WTC11 (cell line): ENCODE results near the gene ZNF236. TPM values are rescaled to one million over a fixed set of nuclear protein-coding genes. Genes with fewer than 3 reads are reported as not detected.

Source experiments
- ATAC-seq: fragments of 200-7000 bp; cut with Tn5 transposase; 2 replicates; pipeline ENCODE4 v1.10.0; 2021; ENCODE audit warnings: mild to moderate bottlenecking, moderate library complexity
- CTCF ChIA-PET: fragments of 300-600 bp; sonication (Branson Sonifier 250); formaldehyde crosslinking; loops from one replicate; lab custom pipeline; 2021; ENCODE audit warnings: antibody characterized with exemption; lab: Charles Lee
- POLR2A ChIA-PET: fragments of 350-600 bp; sonication (Branson Sonifier 250); formaldehyde crosslinking; loops from one replicate; lab custom pipeline; 2021; ENCODE audit warnings: antibody characterized with exemption; lab: Charles Lee
- DNase-seq: peaks from one replicate; pipeline ENCODE4 v3.0.0; 2021; ENCODE audit warnings: low spot score
- H3K27ac Mint-ChIP-seq: 2 replicates; pipeline ENCODE4 v1.8.0; 2021; ENCODE audit warnings: mixed read lengths
- H3K27me3 Mint-ChIP-seq: 2 replicates; pipeline ENCODE4 v1.8.0; 2021; ENCODE audit warnings: low read depth, mild to moderate bottlenecking, moderate library complexity, mixed read lengths
- H3K36me3 Mint-ChIP-seq: 2 replicates; pipeline ENCODE4 v1.8.0; 2021; ENCODE audit warnings: mixed read lengths
- H3K4me1 Mint-ChIP-seq: 2 replicates; pipeline ENCODE4 v1.8.0; 2022; ENCODE audit warnings: mixed read lengths
- H3K4me3 Mint-ChIP-seq: 2 replicates; pipeline ENCODE4 v1.8.0; 2021; ENCODE audit warnings: mild to moderate bottlenecking, moderate library complexity, mixed read lengths
- H3K9me3 Mint-ChIP-seq: 2 replicates; pipeline ENCODE4 v1.8.0; 2021; ENCODE audit warnings: mixed read lengths
- GRHL2 ChIP-seq: fragments of 250-450 bp; sonication (Bioruptor Pico); IDR thresholded peaks from 2 replicates; pipeline ENCODE4 v1.8.0; 2022; ENCODE audit warnings: mild to moderate bottlenecking, moderate library complexity; ENCODE audit not compliant: insufficient replicate concordance, severe bottlenecking
- JUN ChIP-seq: sonication (generic); formaldehyde crosslinking; IDR thresholded peaks from 2 replicates; pipeline ENCODE4 v1.8.0; 2023; ENCODE audit warnings: mild to moderate bottlenecking, missing genetic modification reagents
- MXD4 ChIP-seq: fragments of 250-450 bp; sonication (Bioruptor Pico); IDR thresholded peaks from 2 replicates; pipeline ENCODE4 v1.8.0; 2021; ENCODE audit warnings: mild to moderate bottlenecking, moderate library complexity, borderline replicate concordance
- MYBL2 ChIP-seq: sonication (generic); formaldehyde crosslinking; IDR thresholded peaks from 2 replicates; pipeline ENCODE4 v1.8.1; 2023; ENCODE audit warnings: mild to moderate bottlenecking, moderate library complexity, missing genetic modification reagents
- NFE2L1 ChIP-seq: sonication (generic); formaldehyde crosslinking; IDR thresholded peaks from 2 replicates; pipeline ENCODE4 v1.8.1; 2023; ENCODE audit warnings: missing genetic modification reagents
- SMAD3 ChIP-seq: sonication (generic); formaldehyde crosslinking; IDR thresholded peaks from 2 replicates; pipeline ENCODE4 v1.8.0; 2022; ENCODE audit warnings: missing genetic modification reagents, mild to moderate bottlenecking, borderline replicate concordance
- TEAD1 ChIP-seq: sonication (generic); formaldehyde crosslinking; IDR thresholded peaks from 2 replicates; pipeline ENCODE4 v1.8.0; 2022; ENCODE audit warnings: mild to moderate bottlenecking, missing genetic modification reagents
- ZBTB21 ChIP-seq: sonication (generic); formaldehyde crosslinking; IDR thresholded peaks from 2 replicates; pipeline ENCODE4 v1.8.1; 2023; ENCODE audit warnings: mild to moderate bottlenecking, missing genetic modification reagents, borderline replicate concordance
- ZNF423 ChIP-seq: fragments of 250-450 bp; sonication (Bioruptor Pico); IDR thresholded peaks from 2 replicates; pipeline ENCODE4 v2.1.2; 2022; ENCODE audit warnings: mild to moderate bottlenecking, moderate library complexity
- total RNA-seq: library from RNA; stranded (reverse); gene quantifications from 3 replicates; pipeline ENCODE4 v1.2.3, GENCODE V29; 2021
- TF ChIP-seq, protein P1 (sequence below): sonication (generic); formaldehyde crosslinking; IDR thresholded peaks from 2 replicates; pipeline ENCODE4 v1.8.0; 2023; ENCODE audit warnings: mild to moderate bottlenecking, missing genetic modification reagents
- TF ChIP-seq, protein P2 (sequence below): fragments of 250-450 bp; sonication (Bioruptor Pico); conservative IDR thresholded peaks from 2 replicates; pipeline ENCODE4 v1.9.0; 2021; ENCODE audit warnings: mild to moderate bottlenecking
- TF ChIP-seq, protein P3 (sequence below): sonication (generic); formaldehyde crosslinking; conservative IDR thresholded peaks from 2 replicates; pipeline ENCODE4 v1.8.1; 2022; ENCODE audit warnings: mild to moderate bottlenecking, missing genetic modification reagents
- TF ChIP-seq, protein P4 (sequence below): sonication (generic); formaldehyde crosslinking; IDR thresholded peaks from 2 replicates; pipeline ENCODE4 v1.8.1; 2023; ENCODE audit warnings: mild to moderate bottlenecking, missing genetic modification reagents, borderline replicate concordance
- TF ChIP-seq, protein P5 (sequence below): sonication (generic); formaldehyde crosslinking; IDR thresholded peaks from 2 replicates; pipeline ENCODE4 v1.8.1; 2022; ENCODE audit warnings: low read depth, mild to moderate bottlenecking, moderate library complexity, missing genetic modification reagents, borderline replicate concordance
- TF ChIP-seq, protein P6 (sequence below): sonication (generic); formaldehyde crosslinking; IDR thresholded peaks from 2 replicates; pipeline ENCODE4 v1.8.0; 2023; ENCODE audit warnings: missing genetic modification reagents
- TF ChIP-seq, protein P7 (sequence below): sonication (generic); formaldehyde crosslinking; IDR thresholded peaks from 2 replicates; pipeline ENCODE4 v1.8.1; 2022; ENCODE audit warnings: missing genetic modification reagents, borderline replicate concordance
- TF ChIP-seq, protein P8 (sequence below): sonication (generic); formaldehyde crosslinking; conservative IDR thresholded peaks from 2 replicates; pipeline ENCODE4 v1.8.1; 2023; ENCODE audit warnings: mild to moderate bottlenecking, low read depth, missing genetic modification reagents, moderate library complexity
- TF ChIP-seq, protein P9 (sequence below): sonication (generic); formaldehyde crosslinking; IDR thresholded peaks from 2 replicates; pipeline ENCODE4 v1.8.1; 2023; ENCODE audit warnings: mild to moderate bottlenecking, missing genetic modification reagents, moderate library complexity

The ZNF236 gene
- total RNA-seq, 1 experiment from 2014 or later, result 19.9 TPM

DNA sequence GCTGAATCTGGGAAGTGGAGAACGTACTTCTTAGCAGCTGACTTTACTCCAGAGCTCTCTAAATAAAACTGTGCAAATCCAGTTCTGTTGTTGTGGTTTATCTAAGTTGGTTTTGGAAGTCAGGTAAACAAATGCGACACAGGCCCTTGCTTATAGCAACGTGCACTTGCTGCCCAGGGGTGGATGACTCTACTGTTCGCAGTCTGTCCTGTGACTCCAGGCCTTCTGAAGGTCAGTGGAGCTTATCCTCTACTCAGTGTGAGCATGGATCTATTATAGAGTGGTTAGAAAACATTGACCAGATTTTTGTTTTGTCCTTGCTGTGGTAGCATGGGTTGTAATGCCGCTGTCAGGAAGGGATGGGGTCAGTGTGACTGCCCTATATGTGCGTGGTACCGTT is 89.1 kb downstream of the ZNF236 start:
- peaks cover 46% of the 10 kb centered on the region for H3K36me3 Mint-ChIP-seq
- no peak for ATAC-seq
- H3K9me3 Mint-ChIP-seq, result no peaks in the 10 kb centered on the region
- CTCF ChIA-PET, result interaction anchor here (1.8 kb wide), 1 partner anchor 12 kb away, joined by 6 read pairs; no protein-coding TSS in a partner anchor
- no peaks in the 10 kb centered on the region for H3K4me1 Mint-ChIP-seq
- no peak overlapping the region for H3K4me3 Mint-ChIP-seq
- TF ChIP-seq, protein P1, sequence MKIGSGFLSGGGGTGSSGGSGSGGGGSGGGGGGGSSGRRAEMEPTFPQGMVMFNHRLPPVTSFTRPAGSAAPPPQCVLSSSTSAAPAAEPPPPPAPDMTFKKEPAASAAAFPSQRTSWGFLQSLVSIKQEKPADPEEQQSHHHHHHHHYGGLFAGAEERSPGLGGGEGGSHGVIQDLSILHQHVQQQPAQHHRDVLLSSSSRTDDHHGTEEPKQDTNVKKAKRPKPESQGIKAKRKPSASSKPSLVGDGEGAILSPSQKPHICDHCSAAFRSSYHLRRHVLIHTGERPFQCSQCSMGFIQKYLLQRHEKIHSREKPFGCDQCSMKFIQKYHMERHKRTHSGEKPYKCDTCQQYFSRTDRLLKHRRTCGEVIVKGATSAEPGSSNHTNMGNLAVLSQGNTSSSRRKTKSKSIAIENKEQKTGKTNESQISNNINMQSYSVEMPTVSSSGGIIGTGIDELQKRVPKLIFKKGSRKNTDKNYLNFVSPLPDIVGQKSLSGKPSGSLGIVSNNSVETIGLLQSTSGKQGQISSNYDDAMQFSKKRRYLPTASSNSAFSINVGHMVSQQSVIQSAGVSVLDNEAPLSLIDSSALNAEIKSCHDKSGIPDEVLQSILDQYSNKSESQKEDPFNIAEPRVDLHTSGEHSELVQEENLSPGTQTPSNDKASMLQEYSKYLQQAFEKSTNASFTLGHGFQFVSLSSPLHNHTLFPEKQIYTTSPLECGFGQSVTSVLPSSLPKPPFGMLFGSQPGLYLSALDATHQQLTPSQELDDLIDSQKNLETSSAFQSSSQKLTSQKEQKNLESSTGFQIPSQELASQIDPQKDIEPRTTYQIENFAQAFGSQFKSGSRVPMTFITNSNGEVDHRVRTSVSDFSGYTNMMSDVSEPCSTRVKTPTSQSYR (CRISPR knock-in tag), result no peak
- TF ChIP-seq, protein P2, sequence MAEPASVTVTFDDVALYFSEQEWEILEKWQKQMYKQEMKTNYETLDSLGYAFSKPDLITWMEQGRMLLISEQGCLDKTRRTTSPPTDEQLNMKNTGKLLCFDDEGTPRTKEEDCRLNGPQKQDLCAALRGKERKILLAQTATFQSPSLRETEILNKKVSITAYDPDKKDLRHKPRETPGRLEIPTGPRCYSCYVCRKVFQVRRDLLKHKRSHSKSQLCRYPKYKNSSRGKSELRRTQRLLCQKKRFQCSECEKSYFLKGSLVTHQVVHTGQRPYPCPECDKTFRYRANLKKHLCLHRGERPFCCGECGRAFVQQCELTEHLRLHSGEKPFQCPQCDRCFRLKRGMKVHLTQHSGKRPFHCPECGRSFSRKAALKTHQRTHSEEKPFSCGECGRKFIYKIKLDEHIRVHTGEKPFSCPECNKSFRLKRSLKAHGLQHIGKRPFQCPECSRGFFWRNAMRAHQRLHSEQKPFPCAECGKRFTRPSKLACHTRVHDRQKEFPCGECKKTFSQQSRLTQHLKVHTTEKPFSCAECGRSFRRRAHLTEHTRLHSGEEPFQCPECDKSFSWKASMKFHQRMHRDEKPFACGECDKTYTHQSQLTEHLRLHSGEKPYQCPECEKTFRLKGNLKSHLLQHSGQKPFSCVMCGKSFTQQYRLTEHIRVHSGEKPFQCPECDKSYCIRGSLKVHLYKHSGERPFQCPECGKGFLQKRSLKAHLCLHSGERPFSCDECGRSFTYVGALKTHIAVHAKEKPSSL (CRISPR knock-in tag), result no peak
- TF ChIP-seq, protein P3, sequence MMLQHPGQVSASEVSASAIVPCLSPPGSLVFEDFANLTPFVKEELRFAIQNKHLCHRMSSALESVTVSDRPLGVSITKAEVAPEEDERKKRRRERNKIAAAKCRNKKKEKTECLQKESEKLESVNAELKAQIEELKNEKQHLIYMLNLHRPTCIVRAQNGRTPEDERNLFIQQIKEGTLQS (CRISPR knock-in tag), result no peak
- no peak for TF ChIP-seq TEAD1 (CRISPR knock-in tag)
- TF ChIP-seq SMAD3 (CRISPR knock-in tag), result no peak
- TF ChIP-seq ZBTB21, result no peak
- TF ChIP-seq MYBL2 (CRISPR knock-in tag), result no peak
- TF ChIP-seq, protein P4, sequence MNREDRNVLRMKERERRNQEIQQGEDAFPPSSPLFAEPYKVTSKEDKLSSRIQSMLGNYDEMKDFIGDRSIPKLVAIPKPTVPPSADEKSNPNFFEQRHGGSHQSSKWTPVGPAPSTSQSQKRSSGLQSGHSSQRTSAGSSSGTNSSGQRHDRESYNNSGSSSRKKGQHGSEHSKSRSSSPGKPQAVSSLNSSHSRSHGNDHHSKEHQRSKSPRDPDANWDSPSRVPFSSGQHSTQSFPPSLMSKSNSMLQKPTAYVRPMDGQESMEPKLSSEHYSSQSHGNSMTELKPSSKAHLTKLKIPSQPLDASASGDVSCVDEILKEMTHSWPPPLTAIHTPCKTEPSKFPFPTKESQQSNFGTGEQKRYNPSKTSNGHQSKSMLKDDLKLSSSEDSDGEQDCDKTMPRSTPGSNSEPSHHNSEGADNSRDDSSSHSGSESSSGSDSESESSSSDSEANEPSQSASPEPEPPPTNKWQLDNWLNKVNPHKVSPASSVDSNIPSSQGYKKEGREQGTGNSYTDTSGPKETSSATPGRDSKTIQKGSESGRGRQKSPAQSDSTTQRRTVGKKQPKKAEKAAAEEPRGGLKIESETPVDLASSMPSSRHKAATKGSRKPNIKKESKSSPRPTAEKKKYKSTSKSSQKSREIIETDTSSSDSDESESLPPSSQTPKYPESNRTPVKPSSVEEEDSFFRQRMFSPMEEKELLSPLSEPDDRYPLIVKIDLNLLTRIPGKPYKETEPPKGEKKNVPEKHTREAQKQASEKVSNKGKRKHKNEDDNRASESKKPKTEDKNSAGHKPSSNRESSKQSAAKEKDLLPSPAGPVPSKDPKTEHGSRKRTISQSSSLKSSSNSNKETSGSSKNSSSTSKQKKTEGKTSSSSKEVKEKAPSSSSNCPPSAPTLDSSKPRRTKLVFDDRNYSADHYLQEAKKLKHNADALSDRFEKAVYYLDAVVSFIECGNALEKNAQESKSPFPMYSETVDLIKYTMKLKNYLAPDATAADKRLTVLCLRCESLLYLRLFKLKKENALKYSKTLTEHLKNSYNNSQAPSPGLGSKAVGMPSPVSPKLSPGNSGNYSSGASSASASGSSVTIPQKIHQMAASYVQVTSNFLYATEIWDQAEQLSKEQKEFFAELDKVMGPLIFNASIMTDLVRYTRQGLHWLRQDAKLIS (CRISPR knock-in tag), result no peak
- TF ChIP-seq, protein P5, sequence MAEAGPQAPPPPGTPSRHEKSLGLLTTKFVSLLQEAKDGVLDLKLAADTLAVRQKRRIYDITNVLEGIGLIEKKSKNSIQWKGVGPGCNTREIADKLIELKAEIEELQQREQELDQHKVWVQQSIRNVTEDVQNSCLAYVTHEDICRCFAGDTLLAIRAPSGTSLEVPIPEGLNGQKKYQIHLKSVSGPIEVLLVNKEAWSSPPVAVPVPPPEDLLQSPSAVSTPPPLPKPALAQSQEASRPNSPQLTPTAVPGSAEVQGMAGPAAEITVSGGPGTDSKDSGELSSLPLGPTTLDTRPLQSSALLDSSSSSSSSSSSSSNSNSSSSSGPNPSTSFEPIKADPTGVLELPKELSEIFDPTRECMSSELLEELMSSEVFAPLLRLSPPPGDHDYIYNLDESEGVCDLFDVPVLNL, result no peak
- TF ChIP-seq, protein P6, sequence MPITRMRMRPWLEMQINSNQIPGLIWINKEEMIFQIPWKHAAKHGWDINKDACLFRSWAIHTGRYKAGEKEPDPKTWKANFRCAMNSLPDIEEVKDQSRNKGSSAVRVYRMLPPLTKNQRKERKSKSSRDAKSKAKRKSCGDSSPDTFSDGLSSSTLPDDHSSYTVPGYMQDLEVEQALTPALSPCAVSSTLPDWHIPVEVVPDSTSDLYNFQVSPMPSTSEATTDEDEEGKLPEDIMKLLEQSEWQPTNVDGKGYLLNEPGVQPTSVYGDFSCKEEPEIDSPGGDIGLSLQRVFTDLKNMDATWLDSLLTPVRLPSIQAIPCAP (CRISPR knock-in tag), result no peak
- TF ChIP-seq ZNF423 (CRISPR knock-in tag), result no peak
- TF ChIP-seq NFE2L1, result no peak
- TF ChIP-seq, protein P7, sequence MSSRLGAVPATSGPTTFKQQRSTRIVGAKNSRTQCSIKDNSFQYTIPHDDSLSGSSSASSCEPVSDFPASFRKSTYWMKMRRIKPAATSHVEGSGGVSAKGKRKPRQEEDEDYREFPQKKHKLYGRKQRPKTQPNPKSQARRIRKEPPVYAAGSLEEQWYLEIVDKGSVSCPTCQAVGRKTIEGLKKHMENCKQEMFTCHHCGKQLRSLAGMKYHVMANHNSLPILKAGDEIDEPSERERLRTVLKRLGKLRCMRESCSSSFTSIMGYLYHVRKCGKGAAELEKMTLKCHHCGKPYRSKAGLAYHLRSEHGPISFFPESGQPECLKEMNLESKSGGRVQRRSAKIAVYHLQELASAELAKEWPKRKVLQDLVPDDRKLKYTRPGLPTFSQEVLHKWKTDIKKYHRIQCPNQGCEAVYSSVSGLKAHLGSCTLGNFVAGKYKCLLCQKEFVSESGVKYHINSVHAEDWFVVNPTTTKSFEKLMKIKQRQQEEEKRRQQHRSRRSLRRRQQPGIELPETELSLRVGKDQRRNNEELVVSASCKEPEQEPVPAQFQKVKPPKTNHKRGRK (CRISPR knock-in tag), result no peak
- no peak for TF ChIP-seq JUN (CRISPR knock-in tag)
- TF ChIP-seq, protein P8, sequence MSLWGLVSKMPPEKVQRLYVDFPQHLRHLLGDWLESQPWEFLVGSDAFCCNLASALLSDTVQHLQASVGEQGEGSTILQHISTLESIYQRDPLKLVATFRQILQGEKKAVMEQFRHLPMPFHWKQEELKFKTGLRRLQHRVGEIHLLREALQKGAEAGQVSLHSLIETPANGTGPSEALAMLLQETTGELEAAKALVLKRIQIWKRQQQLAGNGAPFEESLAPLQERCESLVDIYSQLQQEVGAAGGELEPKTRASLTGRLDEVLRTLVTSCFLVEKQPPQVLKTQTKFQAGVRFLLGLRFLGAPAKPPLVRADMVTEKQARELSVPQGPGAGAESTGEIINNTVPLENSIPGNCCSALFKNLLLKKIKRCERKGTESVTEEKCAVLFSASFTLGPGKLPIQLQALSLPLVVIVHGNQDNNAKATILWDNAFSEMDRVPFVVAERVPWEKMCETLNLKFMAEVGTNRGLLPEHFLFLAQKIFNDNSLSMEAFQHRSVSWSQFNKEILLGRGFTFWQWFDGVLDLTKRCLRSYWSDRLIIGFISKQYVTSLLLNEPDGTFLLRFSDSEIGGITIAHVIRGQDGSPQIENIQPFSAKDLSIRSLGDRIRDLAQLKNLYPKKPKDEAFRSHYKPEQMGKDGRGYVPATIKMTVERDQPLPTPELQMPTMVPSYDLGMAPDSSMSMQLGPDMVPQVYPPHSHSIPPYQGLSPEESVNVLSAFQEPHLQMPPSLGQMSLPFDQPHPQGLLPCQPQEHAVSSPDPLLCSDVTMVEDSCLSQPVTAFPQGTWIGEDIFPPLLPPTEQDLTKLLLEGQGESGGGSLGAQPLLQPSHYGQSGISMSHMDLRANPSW, result no peak
- TF ChIP-seq MXD4 (CRISPR knock-in tag), result no peak
- TF ChIP-seq, protein P9, sequence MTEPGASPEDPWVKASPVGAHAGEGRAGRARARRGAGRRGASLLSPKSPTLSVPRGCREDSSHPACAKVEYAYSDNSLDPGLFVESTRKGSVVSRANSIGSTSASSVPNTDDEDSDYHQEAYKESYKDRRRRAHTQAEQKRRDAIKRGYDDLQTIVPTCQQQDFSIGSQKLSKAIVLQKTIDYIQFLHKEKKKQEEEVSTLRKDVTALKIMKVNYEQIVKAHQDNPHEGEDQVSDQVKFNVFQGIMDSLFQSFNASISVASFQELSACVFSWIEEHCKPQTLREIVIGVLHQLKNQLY, result no peak
- TF ChIP-seq GRHL2, result no peak
- TF ChIP-seq, all 79 proteins: peak for 0
- POLR2A ChIA-PET, result no interaction called here
- DNase-seq, result no peak
- H3K27ac Mint-ChIP-seq, result no peak overlapping the region
- no peaks in the 10 kb centered on the region for H3K27me3 Mint-ChIP-seq
